GM23338 (cell line): ENCODE results near the gene WASHC1.
"Not testable (repeated sequence)": the region's sequence is repeated elsewhere in the genome, so short reads cannot be mapped to it uniquely, and the experiment has no call there.

ENCODE experiments used
- CTCF ChIP-seq, 2 experiments: fragments of 200-600 bp in 1 of 2; sonication (generic) in 1 of 2; conservative IDR thresholded peaks; 2 replicates each; pipeline versions ENCODE4 v1.5.1 to v1.6.1; 2016 to 2017; ENCODE audit warnings: antibody characterized with exemption in 2 of 2, low read depth in 2 of 2, mild to moderate bottlenecking in 2 of 2, moderate library complexity in 1 of 2
- EZH2phosphoT487 ChIP-seq: fragments of 200-600 bp; sonication (generic); IDR thresholded peaks from one replicate; pipeline ENCODE4 v1.8.1; 2018; ENCODE audit warnings: antibody characterized with exemption; ENCODE audit not compliant: unreplicated experiment
- NANOG ChIP-seq: IDR thresholded peaks from 2 replicates; pipeline ENCODE4 v1.6.1; 2016; ENCODE audit warnings: antibody characterized with exemption, borderline replicate concordance

GRCh38 chr9:14129-14809, 15.0 kb downstream of the WASHC1 start:
- not testable (repeated sequence) for TF ChIP-seq EZH2phosphoT487; CTCF (conservative IDR thresholded peaks at IDR 0.05; ENCODE audit: low read depth in 2 of 2); NANOG
